Measurements from ENCODE around the gene MPDZ. TPM values are rescaled to one million over a fixed set of nuclear protein-coding genes. Genes with fewer than 3 reads are reported as not detected.

MPDZ gene
- total RNA-seq, 1 donor from 2014 or later: 31.3 TPM

GRCh38 chr9:13144166-13144775, 135.2 kb downstream of the MPDZ start:
- no peak for TF ChIP-seq CTCF (IDR thresholded peaks at IDR 0.05)
- intact Hi-C loops (cut with DNase I): no loop called here
- Histone ChIP-seq H3K27me3 (ENCODE audit: low read depth) (no peaks in the 10 kb centered on the region), H3K27ac (no peak overlapping the region), H3K36me3 (peaks cover 5% of the 10 kb centered on the region), H3K4me3 (no peak overlapping the region), H3K9me3 (no peaks in the 10 kb centered on the region), H3K4me1 (peaks cover 4% of the 10 kb centered on the region)
- ATAC-seq: no peak
- no peak for DNase-seq

GRCh38 chr9:13143281-13143680, 136.2 kb downstream of the MPDZ start:
- ATAC-seq (no peak), DNase-seq (no peak)
- intact Hi-C loops (cut with DNase I): no loop called here
- TF ChIP-seq CTCF (IDR thresholded peaks at IDR 0.05): no peak
- no peak overlapping the region for H3K27ac ChIP-seq
- peaks cover 8% of the 10 kb centered on the region for H3K36me3 ChIP-seq
- H3K4me1 ChIP-seq: peaks cover 4% of the 10 kb centered on the region
- no peaks in the 10 kb centered on the region for H3K27me3 ChIP-seq (ENCODE audit: low read depth)
- no peak overlapping the region for H3K4me3 ChIP-seq
- no peaks in the 10 kb centered on the region for H3K9me3 ChIP-seq

GRCh38 chr9:13142776-13143175, 136.7 kb downstream of the MPDZ start:
- peaks cover 8% of the 10 kb centered on the region for H3K36me3 ChIP-seq
- H3K27ac ChIP-seq: no peak overlapping the region
- TF ChIP-seq CTCF (IDR thresholded peaks at IDR 0.05): no peak
- intact Hi-C loops (cut with DNase I): no loop called here
- H3K27me3 ChIP-seq (ENCODE audit: low read depth): no peaks in the 10 kb centered on the region
- H3K4me3 ChIP-seq: no peak overlapping the region
- no peaks in the 10 kb centered on the region for H3K9me3 ChIP-seq
- no peak for ATAC-seq
- H3K4me1 ChIP-seq: peaks cover 4% of the 10 kb centered on the region
- DNase-seq: no peak

- no peak overlapping the region for H3K27ac ChIP-seq
- H3K36me3 ChIP-seq: peaks cover 5% of the 10 kb centered on the region
- H3K27me3 ChIP-seq (ENCODE audit: low read depth): no peaks in the 10 kb centered on the region
- no peak for TF ChIP-seq CTCF (IDR thresholded peaks at IDR 0.05)
- no peaks in the 10 kb centered on the region for H3K9me3 ChIP-seq
- intact Hi-C loops (cut with DNase I): no loop called here
- H3K4me1 ChIP-seq: peaks cover 4% of the 10 kb centered on the region
- no peak for DNase-seq
- H3K4me3 ChIP-seq: no peak overlapping the region
- ATAC-seq: no peak
These were observed 137.9 kb downstream of the MPDZ start for GRCh38 chr9:13141629-13142028.

GRCh38 chr9:13140843-13141592, 138.5 kb downstream of the MPDZ start:
- no peak overlapping the region for H3K4me3 ChIP-seq
- no peak for TF ChIP-seq CTCF (IDR thresholded peaks at IDR 0.05)

More at GRCh38 chr9:13140843-13141592, 138.5 kb downstream of the MPDZ start:
- peaks cover 3% of the 10 kb centered on the region for H3K36me3 ChIP-seq
- H3K4me1 ChIP-seq: peaks cover 4% of the 10 kb centered on the region
- no peaks in the 10 kb centered on the region for H3K9me3 ChIP-seq
- DNase-seq: no peak
- no peak for ATAC-seq
- H3K27ac ChIP-seq: no peak overlapping the region
- H3K27me3 ChIP-seq (ENCODE audit: low read depth): no peaks in the 10 kb centered on the region
- intact Hi-C loops (cut with DNase I): no loop called here
